HG03378 (cell line): ENCODE measurements around the gene KXD1.
"Not testable (repeated sequence)": the region's sequence is repeated elsewhere in the genome, so short reads cannot be mapped to it uniquely, and the experiment has no call there.

ENCODE experiments used
- ATAC-seq: cut with Tn5 transposase; IDR thresholded peaks from one replicate; pipeline ENCODE4 v1.9.1; 2021; ENCODE audit warnings: mild to moderate bottlenecking, moderate library complexity; ENCODE audit not compliant: unreplicated experiment

KXD1 gene

GRCh38 chr19:18533058-18533457 lies 24.6 kb upstream of the KXD1 start:
- no peak for ATAC-seq

GRCh38 chr19:18536475-18536874 lies 21.2 kb upstream of the KXD1 start:
- no peak for ATAC-seq

- ATAC-seq: no peak
Observed at GRCh38 chr19:18537431-18537830, 20.2 kb upstream of the KXD1 start.

- ATAC-seq: no peak
Observed at GRCh38 chr19:18538115-18538514, 19.6 kb upstream of the KXD1 start.

- no peak for ATAC-seq
Observed at GRCh38 chr19:18539372-18539771, 18.3 kb upstream of the KXD1 start.

- ATAC-seq: not testable (repeated sequence)
Observed at GRCh38 chr19:18540200-18540599, 17.5 kb upstream of the KXD1 start.

- ATAC-seq: no peak
Observed at GRCh38 chr19:18541258-18541991, 16.2 kb upstream of the KXD1 start.

- ATAC-seq: no peak
Observed at GRCh38 chr19:18541992-18542940, 15.4 kb upstream of the KXD1 start.

- peak; percentile 73 for ATAC-seq
Observed at GRCh38 chr19:18542941-18543813, 14.5 kb upstream of the KXD1 start, which contains the start of gene FKBP8. TSS of gene FKBP8 (minus strand) at chr19:18543573. CDS start at chr19:18541970, 1,603 bp downstream.

- ATAC-seq: peak; percentile 69
Observed at GRCh38 chr19:18543814-18544475, 13.7 kb upstream of the KXD1 start.

- no peak for ATAC-seq
Observed at GRCh38 chr19:18551631-18552030, 6.0 kb upstream of the KXD1 start.

GRCh38 chr19:18558202-18558555 lies 509 bp downstream of the KXD1 start:
- no peak for ATAC-seq

- ATAC-seq: no peak
Observed at GRCh38 chr19:18558604-18559003, 934 bp downstream of the KXD1 start.

GRCh38 chr19:18559685-18560084 lies 2.0 kb downstream of the KXD1 start:
- no peak for ATAC-seq

GRCh38 chr19:18562086-18562485 lies 4.4 kb downstream of the KXD1 start:
- ATAC-seq: no peak

- ATAC-seq: no peak
Observed at GRCh38 chr19:18566953-18567352, 9.3 kb downstream of the KXD1 start.

GRCh38 chr19:18568367-18568766 lies 10.7 kb downstream of the KXD1 start:
- ATAC-seq: no peak

- ATAC-seq: peak; percentile 84
Observed at GRCh38 chr19:18571564-18572344, 14.1 kb downstream of the KXD1 start, which contains the start of gene UBA52. TSS of gene UBA52 (plus strand) at chr19:18571857. CDS start at chr19:18573301, 1,444 bp downstream.

GRCh38 chr19:18574691-18575291 lies 17.1 kb downstream of the KXD1 start:
- ATAC-seq: no peak
